Measurements from ENCODE around the gene ACOT7.

- TF ChIP-seq CTCF (IDR thresholded peaks at IDR 0.05) (no peak), POLR2A (IDR thresholded peaks at IDR 0.05) (no peak)
Observed at GRCh38 chr1:6401673-6402072, 8.1 kb upstream of the ACOT7 start.

Measured in prostate gland (tissue), 2 donors.